ENCODE measurements around the gene BBOF1.
"Not testable (repeated sequence)": the region's sequence is repeated elsewhere in the genome, so short reads cannot be mapped to it uniquely, and the experiment has no call there.

The BBOF1 gene, protein sequence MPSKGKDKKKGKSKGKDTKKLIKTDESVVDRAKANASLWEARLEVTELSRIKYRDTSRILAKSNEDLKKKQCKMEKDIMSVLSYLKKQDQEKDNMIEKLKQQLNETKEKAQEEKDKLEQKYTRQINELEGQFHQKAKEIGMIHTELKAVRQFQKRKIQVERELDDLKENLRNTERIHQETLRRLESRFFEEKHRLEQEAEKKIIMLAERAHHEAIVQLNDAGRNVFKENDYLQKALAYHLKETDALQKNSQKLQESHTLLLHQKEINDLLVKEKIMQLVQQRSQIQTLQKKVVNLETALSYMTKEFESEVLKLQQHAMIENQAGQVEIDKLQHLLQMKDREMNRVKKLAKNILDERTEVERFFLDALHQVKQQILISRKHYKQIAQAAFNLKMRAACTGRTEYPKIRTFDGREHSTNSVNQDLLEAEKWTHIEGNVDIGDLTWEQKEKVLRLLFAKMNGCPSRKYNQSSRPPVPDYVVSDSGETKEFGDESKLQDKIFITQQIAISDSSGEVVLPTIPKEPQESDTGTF

DNA sequence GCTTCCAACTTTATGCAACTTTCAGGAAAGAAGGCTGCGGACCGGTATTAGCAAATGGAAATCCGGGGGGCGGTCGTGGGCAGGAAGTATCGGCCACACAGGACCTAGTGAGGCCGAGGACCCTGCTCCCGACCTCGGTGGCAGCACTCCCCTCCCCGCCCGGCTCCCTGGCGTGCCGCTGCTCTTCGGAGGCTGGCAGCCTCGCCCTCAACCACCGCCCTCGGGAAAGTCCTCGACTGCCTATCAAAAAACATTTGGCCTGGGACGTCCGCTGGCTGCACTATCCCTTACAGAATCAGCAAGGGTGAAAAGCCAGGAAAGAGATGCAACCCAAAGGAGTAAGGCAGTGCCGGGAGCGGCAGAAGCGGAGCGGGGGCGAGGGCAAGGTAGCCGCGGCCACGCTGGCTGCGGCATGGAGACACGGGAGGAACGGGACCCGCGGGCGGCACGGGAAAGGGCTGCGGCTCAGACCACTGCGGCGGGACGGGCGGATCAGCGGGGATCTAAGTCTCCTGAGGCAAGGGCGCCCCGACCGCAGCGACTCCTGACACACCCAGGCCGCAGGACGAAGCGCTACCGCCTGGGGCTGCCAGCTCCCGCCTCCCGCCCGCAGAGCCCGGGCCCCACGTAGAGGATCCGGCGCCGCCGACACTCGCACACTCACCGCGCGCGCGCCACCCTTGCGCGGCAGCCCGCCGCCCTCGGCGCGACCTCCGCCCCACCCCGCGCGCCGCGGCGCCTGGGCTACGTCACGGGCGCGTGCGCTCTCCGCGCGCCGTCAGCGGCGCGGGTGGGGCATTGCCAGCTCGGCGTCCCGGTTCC is at the start of gene BBOF1, which contains the start of gene ENTPD5:
TSS of gene BBOF1 (plus strand) at position 764 of the 822 bp plus-strand sequence. CDS start 130 bp downstream, outside the sequence.
TSS of gene ENTPD5 (minus strand) at position 703 of the 822 bp plus-strand sequence. CDS start 31,186 bp downstream, outside the sequence.
- TF ChIP-seq GATA1 (IDR thresholded peaks at IDR 0.05; ENCODE audit: low read depth, low read length) = no peak
- TF ChIP-seq POLR2A (IDR thresholded peaks at IDR 0.05; ENCODE audit: low read length) = peak; percentile 91
- DNase-seq = peak; percentile 92 to 96

DNA sequence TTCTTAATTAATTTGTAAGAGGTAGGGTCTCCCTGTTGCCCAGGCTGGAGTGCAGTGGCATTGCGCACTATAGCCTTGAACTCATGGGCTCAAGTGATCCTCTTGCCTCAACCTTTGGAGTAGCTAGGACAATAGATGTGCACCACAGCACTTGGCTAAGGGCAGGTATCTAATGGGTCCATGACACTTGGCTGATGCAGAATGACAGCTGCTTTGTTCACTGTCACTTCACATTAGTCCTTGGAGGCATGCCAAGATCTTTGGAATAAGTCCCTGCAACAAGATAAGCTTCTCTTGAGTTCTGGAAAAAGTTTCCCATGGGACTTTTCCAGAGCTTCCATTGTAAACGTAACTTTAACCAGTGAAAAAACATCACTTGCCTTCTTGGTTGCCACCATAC is 45.7 kb upstream of the BBOF1 start:
- no peak for TF ChIP-seq POLR2A (IDR thresholded peaks at IDR 0.05; ENCODE audit: low read length)
- peak; percentile 12 to 15 for DNase-seq

DNA sequence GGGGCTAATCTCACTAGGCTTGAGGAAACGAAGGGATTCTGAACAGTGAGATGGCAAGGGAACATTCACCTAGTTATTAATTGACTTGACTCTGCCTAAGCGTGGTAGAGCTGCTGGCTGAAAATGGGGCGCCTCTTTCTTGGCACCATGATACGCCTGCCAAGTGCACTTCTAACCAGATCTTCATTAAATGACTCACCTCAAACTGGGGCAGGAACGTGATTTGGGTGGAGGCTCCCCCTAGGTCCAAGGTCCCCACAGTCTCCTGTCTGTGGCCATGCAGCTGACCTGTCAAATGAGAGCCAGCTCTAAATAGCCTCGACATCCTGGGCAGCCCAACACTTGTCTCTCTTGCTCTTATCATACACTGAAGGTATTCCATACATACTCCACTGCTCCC is 43.0 kb upstream of the BBOF1 start:
- TF ChIP-seq POLR2A (IDR thresholded peaks at IDR 0.05; ENCODE audit: low read length) (no peak), GATA1 (IDR thresholded peaks at IDR 0.05; ENCODE audit: low read depth, low read length) (no peak)

DNA sequence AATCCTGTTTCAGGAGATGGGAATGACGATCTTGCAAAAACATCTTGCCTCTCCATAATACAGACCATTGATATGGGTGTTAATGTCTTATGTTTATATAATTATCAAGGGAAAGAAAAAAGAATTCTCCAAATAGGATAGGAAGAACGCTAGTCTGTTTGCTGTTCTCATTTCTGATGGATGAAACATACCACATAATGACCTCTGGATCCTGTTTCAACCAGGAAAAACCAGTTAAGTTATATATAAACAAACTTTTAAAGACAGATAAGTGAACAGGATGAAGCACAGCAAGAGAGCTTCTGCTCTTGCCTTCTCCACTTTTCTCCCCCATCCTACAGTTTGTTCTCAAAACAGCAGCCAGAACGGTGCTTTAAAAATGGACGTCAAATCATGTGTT is 41.3 kb upstream of the BBOF1 start:
- TF ChIP-seq POLR2A (IDR thresholded peaks at IDR 0.05; ENCODE audit: low read length) = no peak
- no peak for DNase-seq

More for the DNA sequence above, 43.0 kb upstream of the BBOF1 start:
- DNase-seq = no peak

DNA sequence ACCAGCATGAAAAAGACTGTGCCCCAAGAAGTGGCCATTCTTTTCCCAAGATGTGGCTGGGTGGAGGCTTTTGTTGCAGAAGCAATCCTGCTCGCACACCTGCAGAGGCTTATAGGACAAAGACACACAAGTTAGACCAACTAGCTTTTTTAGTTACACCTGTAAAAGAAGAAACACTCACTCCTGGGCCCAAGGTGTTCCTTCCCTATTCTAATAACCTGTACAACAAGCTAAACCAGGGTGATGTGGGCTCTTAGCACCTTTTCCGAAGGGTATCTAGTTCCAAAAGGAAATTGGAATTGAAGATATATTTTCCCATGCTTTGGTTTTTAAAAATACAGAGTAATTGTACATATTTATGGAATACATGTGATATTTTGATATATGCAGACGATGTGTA is 31.1 kb upstream of the BBOF1 start:
- DNase-seq = no peak
- no peak for TF ChIP-seq POLR2A (IDR thresholded peaks at IDR 0.05; ENCODE audit: low read length)
- no peak for TF ChIP-seq GATA1 (IDR thresholded peaks at IDR 0.05; ENCODE audit: low read depth, low read length)

DNA sequence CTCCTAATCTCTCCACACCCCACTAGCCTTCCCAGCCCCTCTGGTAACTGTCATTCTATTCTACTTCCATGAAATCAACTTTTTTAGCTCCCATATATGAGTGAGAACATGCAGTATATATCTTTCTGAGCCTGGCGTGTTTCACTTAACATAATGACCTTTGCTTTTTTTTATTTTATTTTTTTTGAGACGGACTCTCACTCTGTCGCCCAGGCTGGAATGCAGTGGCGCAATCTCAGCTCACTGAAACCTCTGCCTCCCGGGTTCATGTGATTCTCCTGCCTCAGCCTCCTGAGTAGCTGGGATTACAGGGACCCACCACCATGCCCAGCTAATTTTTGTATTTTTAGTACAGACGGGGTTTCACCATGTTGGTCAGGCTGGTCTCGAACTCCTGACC is 30.5 kb upstream of the BBOF1 start:
- not testable (repeated sequence) for DNase-seq

DNA sequence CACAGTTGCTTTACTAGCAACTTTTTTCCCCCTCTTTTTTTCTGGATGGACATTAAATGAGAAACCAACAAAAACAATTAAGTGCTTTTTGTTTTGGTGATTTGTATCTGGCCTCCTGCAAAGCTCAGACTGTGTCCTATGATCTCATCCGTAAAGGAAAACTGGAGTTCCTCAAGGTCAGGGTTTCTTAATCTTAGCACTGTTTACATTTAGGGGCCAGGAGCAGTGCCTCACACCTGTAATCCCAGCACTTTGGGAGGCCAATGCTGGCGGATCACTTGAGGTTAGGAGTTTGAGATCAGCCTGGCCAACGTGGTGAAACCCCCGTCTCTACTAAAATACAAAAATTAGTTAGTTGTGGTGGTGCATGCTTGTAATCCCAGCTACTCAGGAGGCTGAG is 28.1 kb upstream of the BBOF1 start:
- DNase-seq = no peak
- no peak for TF ChIP-seq POLR2A (IDR thresholded peaks at IDR 0.05; ENCODE audit: low read length)
- TF ChIP-seq GATA1 (IDR thresholded peaks at IDR 0.05; ENCODE audit: low read depth, low read length) = no peak

DNA sequence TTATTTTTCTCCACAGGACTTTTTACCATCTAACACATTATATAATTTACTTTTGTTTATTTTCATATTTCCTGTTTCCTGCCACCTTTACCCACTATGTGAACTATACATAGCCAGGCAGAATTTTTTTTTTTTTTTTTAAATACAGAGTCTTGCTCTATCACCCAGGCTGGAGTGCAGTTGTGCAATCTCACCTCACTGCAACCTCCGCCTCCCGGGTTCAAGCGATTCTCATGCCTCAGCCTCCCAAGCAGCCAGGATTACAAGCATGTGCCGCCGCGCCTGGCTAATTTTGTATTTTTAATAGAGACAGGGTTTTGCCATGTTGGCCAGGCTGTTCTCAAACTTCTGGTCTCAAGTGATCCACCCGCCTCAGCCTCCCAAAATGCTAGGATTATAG is 24.2 kb upstream of the BBOF1 start:
- DNase-seq = not testable (repeated sequence)

DNA sequence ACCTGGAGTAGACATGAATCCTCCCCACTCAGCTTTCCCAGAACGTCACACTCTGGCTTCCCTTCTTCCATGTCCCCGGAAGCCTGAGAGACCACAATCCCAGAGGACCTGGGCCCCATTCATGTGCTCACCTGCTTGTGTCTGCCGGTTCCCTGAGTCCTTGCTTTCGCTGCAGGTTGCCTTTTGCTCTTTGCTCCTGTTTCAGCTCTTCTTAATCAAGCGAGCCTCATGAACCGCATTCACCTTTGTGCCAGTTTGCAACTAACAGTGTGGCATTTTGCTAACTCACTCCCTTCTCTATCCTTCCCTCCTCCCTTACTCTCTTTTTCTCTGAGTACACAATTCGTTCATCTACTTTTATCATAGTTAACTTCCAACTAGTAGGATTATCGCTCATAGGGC is 23.2 kb upstream of the BBOF1 start:
- no peak for TF ChIP-seq POLR2A (IDR thresholded peaks at IDR 0.05; ENCODE audit: low read length)
- TF ChIP-seq GATA1 (IDR thresholded peaks at IDR 0.05; ENCODE audit: low read depth, low read length) = no peak
- DNase-seq = no peak

DNA sequence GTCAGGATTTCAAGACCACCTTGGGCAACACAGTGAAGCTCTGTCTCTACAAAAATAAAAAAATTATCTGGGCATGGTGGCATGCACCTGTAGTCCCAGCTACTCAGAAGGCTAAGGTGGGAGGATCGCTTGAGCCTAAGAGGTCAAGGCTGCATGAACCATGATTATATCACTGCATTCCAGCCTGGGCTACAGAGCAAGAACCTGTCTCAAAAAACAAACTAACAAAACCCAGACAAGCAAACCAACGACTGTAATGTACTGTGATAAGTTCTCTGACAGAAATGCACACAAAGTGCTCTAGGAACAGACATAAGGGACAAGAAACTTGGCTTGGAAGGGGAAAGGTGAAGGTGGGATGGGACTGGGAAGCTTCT is 22.4 kb upstream of the BBOF1 start:
- TF ChIP-seq POLR2A (IDR thresholded peaks at IDR 0.05; ENCODE audit: low read length) (no peak), GATA1 (IDR thresholded peaks at IDR 0.05; ENCODE audit: low read depth, low read length) (no peak)

DNA sequence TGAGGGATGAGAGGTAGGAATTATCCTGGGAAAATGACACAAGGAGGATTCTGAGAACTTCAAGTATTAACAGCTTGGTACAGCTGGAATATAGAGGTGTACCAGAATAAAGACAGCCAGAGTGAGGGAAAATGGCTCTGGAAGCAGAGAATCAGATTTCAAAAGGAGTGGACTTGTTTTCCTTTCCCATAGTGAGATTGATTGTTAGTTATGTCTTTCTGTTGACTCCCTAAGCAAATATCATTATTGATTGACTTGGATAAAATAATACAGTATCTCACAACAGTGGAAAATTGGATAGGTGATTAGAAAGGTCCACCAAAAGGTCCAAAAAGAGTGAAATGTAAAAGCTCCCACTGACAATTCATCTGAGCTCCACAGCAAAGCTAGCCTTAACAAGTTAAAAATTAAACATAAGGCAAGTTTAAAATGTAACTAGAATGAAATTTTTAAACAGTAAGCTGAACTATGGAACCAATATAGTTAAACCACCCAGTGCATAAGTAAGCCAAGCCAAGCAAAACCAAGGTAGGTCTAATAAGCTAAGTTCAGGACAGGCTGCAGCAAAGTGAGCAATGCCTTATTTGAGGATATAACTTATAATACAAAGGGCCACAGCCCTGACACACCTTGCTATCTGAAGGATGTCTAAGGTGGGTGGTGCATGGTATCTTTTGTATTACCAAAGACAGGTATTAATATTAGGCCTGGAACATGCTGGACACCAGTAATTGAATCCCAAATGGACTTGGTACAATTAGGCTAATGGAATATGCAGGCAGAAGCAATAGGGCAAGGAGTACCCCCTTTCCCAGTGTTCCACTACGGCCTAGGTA is 21.8 kb upstream of the BBOF1 start:
- DNase-seq = no peak
- TF ChIP-seq POLR2A (IDR thresholded peaks at IDR 0.05; ENCODE audit: low read length) = no peak
- no peak for TF ChIP-seq GATA1 (IDR thresholded peaks at IDR 0.05; ENCODE audit: low read depth, low read length)

More for the DNA sequence above, 22.4 kb upstream of the BBOF1 start:
- DNase-seq = no peak

DNA sequence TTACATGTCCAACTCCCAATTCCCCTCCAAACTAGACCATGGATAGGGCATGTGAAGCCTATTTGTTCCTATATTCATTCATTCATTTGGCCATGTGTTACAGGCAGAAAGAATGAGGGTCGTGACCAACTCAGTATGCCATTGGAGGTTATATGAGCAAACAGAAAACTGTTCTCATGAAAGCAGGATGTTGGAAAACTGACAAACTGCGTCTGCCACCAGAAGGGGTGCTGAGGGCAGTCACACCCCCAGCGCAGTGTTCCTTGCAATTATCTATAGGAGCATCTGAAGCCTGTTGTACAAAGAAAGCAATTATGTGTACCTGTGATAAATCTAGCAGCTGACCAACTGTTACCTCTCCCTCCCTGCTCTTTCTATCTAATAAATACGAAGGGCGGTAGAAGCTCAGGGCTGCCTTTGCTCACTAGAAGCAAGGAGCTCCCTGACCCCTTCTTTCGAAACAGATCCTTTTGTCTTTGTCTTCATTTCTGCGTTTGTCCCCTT is 21.2 kb upstream of the BBOF1 start:
- no peak for TF ChIP-seq POLR2A (IDR thresholded peaks at IDR 0.05; ENCODE audit: low read length)
- no peak for TF ChIP-seq GATA1 (IDR thresholded peaks at IDR 0.05; ENCODE audit: low read depth, low read length)
- no peak for DNase-seq

DNA sequence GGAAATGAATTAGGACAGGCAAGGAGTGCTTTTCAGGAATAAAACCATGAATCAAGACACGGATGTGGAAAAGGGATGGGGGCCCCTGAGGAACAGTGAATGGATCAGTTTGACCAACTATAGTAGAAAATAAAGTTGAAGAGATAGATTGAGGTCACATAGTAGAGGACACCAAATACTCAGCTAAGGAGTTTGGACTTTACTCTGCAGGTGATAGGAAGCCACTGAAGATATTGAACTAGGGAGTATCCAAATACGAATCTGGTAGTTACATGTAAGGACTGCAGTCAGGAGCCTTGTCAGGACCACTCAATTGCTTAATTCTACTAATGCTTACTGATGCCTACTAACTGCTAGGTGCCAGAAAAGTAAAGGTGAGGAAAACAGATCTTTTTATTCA is 20.4 kb upstream of the BBOF1 start:
- DNase-seq = no peak
- TF ChIP-seq GATA1 (IDR thresholded peaks at IDR 0.05; ENCODE audit: low read depth, low read length) (no peak), POLR2A (IDR thresholded peaks at IDR 0.05; ENCODE audit: low read length) (no peak)

DNA sequence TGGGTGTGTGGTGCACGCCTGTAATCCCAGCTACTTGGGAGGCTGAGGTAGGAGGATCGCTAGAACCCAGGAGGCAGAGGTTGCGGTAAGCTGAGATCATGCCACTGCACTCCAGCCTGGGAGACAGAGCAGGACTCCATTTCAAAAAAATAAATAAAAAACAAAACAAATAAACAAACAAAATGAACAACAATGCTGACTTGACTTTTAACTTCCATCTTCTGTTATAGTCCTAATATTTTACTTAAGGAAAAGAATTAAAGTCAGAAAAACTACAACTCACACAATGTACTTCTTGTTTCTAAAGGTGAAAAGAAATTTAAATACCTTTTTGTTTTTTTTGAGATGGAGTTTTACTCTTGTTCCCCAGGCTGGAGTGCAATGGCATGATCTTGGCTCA is 13.5 kb upstream of the BBOF1 start:
- not testable (repeated sequence) for DNase-seq
